T-helper 2 cell treated with Interferon-gamma antibody and Interleukin-4, amounts not matched to agents 100 ng/mL and 5 ng/mL, for 36 hours (primary cell): ENCODE results near the gene SDCBP2. TPM values are rescaled to one million over a fixed set of nuclear protein-coding genes. Genes with fewer than 3 reads are reported as not detected.

Experiments
- intact Hi-C: fragments of 100-400 bp; cut with micrococcal nuclease; formaldehyde crosslinking; loops from one replicate; pipeline ENCODE4 v1.15.1; 2023
- total RNA-seq: library from RNA; stranded (reverse); gene quantifications from 2 replicates; pipeline ENCODE4 v1.2.3, GENCODE V29; 2022

SDCBP2 gene
- total RNA-seq, 1 donor from 2014 or later = 3.7 TPM

DNA sequence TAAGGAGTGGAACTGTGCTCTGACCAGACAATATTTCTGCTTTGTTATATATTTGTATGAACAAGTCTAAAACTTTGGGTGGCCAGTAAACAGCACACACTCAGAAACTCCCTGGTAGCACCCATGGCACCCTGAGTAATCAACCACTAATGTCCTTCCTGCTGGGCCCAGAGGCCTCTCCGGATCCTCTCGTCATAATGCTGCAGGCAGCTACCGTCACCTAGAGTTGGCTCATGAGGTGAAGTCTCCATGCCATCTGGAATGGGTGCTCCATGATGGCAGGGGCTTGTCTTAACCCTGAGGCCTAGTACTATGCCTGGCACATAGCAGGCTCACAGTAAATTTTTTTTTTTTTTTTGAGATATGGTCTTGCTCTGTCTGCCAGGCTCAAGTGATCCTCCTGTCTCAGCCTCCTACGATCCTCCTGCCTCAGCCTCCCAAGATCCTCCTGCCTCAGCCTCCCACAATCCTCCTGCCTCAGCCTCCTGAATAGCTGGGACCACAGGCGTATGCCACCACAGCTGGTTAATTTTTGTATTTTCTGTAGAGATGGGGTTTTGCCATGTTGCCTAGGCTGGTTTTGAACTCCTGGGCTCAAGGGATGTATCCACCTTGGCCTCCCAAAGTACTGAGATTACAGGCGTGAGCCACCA is 3.0 kb upstream of the SDCBP2 start:
- intact Hi-C loops = no loop called here

DNA sequence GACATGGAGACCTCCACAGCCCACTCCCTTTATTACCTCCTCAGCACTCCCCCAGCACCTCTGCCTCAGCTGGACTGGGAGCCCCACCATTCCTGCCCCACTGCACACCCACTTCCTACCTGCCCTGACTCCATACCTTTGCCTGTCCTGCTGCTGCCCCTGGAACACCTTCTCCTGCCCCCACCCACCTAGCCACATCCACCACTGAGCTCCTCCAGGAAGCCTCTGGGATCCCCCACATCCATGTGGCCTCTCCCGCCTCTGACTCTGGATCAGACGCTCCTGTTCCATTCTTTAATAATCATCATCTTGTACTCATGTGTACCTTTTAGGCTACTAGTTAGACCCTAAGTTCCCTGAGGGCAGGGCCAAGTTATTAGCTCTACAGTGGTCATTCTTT is 2.2 kb upstream of the SDCBP2 start:
- intact Hi-C loops = no loop called here

DNA sequence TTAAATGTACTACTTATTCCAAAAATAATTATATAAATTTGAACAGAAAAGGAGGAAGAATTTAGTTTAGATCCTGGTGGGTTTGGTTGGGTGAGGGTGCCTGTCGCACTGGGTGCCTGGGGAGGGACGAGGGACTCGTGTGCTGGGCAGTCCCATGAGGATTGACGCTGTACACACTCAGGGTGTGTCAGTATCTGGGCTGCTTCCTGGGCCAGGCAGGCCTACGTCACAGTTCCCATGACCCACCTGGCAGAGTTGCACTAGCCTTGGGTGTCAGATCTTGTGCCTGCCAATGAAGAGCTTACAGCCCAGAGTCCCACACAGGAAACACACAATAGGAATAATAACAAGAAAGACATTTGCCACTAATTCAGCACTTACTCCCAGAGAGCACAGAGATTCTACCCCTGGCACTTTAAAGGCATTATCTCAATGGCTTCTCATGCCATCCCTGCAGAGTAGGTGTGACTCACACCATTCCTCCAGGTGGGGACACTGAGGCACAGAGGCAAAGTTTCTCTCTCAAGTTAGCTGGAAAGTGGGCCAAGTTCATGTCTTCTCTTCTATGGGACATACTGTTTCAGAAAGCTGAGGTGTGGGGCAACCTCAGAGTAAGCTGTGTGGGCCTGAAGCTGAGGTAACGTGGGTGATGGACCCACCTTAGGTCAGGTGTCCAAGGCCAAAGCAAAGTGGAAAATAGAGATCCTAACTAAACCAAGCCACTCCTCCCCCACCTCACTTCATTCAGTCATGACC is 1.3 kb upstream of the SDCBP2 start:
- intact Hi-C loops = no loop called here

DNA sequence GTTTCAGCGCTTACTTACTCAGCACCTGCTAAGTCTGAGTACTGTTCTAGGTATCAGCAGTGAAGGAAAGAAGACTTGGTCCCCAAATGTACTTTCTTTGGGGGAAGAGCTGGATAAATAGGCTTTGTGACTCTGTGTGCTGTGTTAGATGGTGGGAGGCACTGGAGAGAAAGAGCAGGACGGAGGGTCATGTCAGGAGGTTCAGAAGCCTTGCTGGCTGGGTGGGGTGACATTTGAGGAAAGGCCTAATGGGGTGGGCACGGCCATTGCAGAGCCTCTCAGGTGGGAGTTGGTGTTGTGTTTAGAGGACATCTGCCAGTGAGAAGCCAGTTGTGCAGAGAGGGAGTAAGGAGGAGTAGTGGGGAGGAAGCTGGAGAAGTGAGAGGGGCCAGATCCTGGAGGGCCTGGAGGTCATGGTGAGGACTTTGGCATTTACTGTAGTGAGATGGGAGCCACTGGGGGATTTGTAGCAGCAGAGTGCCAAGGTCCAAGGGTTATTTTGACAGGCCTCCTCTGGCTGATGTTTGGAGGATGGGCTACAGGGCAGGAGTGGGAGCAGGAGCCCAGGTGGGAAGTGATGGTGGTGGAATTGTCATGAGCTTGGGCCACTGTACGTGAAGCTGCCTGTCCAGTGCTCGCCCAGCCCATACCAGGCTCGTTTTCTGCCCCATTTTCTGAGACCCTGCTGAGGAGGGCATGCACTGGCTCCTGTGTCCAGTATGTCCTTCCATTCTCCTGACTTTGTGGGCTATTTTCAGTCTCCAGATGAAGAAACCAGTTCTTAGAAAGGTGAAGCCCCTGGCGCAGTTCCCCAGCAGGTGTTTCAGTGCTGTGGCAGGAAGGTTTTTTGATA is 886 bp downstream of the SDCBP2 start:
- intact Hi-C loops = no loop called here

DNA sequence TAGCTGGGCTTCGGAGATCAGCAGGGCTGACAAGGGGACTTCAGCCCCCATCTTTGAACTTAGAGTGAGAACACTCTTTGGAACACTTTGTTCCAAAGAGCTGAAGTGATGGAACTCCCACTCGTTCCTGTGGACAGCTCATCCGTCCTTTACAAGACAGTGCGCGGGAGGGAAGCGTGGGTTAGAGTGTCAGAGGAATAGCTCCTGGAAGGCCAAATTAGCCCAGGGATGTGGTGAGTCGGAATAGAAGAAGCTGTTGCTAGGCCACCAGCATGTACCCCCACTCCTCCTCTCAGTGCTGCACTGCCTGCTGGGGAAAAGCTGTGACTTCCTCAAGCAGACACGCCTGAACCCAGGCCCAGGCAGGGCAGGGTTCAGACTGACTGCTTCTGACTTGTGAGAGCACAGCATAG is 1.7 kb downstream of the SDCBP2 start:
- intact Hi-C loops = no loop called here

DNA sequence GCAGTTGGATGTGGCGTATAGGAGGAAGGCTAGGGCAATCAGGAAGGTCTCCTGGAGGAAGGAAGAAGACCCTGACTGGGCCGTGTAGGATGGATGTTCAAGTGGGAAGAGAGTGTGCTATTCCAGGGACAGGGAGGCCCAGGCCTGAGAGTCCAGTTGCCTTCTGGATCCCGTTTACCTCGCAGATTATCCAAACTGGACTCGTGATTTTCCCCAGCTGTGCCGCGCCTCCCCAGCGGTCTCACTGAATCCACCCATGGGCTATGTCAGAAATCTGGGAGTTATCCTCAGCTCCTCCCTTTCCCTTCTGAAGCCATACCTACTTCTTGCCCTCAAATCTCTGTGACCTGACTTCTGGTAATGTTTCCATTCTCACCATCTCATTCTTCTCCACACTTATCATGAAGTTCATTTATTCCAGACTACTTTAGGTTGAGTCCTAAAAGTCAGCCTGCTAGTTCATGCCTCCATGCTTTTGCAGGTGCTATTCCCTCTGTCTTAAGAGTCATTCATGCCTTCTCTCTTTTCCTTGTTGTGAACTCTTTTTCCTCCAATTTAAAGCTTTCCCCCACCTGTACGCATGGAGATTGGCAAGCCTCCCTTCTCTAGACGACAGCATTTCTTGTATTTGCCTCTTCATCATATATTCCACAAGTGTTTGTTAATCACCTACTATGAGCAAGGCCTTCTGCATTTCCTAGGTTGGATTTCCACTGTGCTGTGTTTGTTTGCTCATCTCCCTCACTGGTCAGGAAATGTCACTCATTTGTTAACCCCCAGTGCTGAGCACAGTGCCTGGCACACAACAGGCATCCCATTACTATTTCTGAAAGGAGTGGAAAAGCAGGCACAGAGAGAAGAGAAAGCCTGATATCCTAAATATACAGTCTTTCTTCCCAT is 2.7 kb downstream of the SDCBP2 start:
- intact Hi-C loops = no loop called here

DNA sequence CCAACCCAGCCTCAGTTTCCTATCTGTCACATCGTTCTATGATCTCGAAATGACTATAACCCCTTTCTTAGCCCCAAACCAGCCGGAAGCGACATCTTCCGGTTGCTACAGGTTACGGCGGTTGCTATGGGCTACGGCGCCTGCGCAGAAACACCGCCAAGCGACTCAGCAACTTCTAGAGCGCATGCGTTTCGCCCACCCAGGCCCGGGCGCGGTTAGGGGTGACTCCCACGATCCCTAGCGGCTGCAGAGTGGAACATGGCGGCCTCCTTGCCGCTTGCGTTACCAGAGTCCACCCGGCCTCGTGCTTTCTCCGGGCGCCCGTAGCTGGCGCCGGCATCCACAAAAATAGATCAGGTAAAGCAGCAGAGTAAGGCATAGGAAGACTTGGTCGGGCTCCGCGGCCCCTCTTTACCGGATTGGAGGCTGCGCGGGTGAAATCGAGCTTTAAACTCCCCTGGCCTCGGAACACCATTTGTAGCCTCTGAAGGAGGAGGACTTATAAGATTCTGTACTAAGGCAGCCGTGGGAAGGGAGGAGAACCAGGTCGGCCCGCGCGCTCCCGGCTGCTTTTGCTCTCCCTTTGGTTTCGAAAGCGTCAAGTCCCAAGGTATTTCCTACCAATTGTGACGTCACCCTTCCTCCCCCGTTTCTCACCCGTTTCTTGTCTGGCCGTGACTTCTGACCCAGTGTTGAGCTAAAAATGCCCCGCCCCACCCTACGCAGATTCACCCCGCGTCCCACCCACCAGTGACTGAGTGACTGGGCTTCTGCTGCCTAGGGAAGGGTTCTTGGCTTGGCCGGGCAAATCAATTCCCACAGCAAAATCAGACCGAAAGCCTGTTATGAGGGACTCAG is 3.5 kb downstream of the SDCBP2 start:
- intact Hi-C loops = loop anchor here (1.0 to 2.0 kb wide), 8 partner anchors 12 to 207 kb away; partner anchors contain the start of genes FKBP1A, NSFL1C, PSMF1 and SNPH

DNA sequence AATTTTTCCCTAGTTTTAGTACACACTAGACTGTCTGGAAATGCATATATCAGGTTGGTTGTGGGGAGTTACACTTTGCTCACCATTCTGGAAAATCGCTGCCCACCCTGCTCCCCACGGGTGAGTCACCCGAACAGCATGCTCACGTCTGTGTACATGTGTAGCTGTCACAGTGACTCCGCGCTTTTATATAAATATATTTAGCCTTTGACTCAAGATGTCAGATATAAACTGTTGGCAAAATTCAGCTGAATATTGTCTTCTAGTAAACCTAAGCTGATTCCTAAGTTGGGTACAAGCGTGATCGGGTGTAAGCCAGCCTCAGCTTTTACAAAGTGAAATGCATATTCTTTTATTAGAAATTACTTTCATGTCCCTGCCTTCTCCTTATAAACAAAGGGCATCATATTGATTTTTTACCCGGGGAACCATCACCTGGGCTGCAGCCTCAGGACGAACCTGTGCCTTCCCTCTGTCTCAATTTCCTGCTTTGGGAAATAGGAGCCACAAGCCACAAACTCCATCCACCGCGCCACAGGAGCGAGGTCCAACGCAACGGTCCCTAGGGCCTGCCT is 4.3 kb downstream of the SDCBP2 start:
- intact Hi-C loops = loop anchor here (1.0 to 2.0 kb wide), 8 partner anchors 11 to 206 kb away; partner anchors contain the start of genes FKBP1A, NSFL1C, PSMF1 and SNPH

DNA sequence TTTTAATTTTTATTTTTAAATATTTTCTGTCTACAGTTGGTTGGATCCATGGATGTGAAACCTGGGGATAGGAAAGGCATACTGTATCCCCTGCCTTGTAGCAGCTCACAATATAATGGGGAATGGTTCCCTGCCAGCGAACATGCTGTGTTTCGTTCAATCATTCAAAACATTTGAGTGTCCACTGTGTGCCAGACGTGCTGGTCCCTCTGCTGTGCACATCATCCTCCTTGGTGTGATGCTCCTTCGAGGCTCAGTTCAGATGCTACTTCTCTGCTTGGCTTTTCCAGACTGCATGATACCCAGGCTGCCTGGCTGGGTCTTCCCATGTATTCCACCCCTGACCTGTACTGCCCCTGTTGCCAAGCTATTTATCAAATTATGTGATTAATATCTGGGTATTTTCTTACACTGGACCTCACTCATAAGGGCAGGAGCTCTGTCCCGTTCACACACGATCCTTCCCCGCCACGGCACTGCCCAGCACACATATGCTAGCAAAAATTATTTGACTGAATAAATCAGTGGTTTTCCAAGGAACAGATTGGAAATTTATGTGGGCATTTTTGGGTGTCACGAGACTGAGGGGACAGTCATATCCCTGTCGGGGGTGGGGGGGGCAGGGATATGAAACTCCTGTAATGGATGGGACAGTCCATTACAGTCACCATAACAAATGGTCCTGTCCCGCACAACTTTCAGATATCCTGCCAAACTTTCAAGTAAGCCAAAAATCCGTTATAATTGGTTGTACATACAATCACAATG is 4.9 kb downstream of the SDCBP2 start:
- intact Hi-C loops = loop anchor here (2.0 kb wide), 1 partner anchor 41 kb away; no protein-coding TSS in a partner anchor

DNA sequence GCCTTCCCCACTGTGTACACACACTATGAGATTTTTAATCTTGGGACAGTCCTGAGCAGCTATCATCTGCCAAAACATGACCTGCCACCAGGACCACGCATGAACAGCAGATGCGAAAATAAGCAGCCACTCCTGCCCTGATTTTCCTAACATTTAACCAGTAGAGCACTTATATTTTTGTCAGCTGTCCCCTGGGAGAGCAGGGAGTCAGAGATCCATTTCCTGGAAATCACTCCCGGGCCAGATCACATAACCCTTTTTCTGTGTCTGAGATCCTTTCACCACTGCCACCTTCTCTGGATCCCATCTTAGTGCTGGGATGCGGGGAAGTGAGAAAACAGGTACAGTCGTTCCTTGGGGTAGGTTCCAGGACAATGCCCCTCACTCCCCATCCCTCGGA is 5.7 kb downstream of the SDCBP2 start:
- intact Hi-C loops = no loop called here

DNA sequence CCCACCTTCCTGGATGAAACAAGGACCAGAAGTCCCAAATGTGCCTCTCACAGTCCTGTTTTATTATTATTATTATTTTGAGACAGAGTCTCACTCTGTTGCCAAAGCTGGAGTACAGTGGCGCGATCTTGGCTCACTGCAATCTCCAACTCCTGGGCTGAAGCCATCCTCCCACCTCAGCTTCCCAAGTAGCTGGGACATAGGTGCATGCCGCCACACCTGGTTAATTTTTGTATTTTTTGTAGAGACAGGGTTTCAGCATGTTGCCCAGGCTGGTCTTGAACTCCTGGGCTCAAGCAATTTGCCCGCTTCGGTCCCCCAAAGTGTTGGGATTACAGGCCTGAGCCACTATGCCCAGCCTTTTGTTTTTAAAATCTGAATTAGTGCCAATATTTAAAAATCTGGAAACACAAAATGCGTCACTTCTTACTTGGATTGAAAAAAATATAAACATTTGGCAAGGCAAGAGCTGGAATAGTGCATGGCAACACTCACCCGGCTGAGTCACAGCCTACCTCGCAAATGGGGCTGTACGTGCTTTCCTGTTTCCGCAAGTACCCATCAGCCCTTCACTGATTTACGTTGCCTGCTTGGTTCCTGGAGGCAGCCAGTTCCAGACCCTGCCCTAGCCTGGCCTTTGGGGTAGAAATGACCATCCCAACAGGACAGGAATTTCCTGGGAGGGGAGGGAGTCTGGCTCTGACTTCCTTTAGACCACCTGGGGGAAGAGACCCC is 6.3 kb downstream of the SDCBP2 start:
- intact Hi-C loops = no loop called here

DNA sequence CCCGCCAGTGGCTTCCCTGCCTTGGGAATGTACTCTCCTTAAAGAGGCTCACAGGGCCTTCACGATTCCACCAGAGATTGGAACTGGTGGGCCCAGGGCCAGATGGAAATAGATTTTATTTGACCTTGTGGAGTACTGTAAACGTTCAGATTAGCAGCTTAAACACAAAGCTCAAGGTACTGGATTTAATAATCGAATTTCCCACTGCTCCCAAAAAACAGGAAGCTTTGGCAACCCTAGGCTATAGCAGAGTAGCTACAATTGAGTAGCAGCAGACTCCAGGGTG is 7.3 kb downstream of the SDCBP2 start:
- intact Hi-C loops = no loop called here

DNA sequence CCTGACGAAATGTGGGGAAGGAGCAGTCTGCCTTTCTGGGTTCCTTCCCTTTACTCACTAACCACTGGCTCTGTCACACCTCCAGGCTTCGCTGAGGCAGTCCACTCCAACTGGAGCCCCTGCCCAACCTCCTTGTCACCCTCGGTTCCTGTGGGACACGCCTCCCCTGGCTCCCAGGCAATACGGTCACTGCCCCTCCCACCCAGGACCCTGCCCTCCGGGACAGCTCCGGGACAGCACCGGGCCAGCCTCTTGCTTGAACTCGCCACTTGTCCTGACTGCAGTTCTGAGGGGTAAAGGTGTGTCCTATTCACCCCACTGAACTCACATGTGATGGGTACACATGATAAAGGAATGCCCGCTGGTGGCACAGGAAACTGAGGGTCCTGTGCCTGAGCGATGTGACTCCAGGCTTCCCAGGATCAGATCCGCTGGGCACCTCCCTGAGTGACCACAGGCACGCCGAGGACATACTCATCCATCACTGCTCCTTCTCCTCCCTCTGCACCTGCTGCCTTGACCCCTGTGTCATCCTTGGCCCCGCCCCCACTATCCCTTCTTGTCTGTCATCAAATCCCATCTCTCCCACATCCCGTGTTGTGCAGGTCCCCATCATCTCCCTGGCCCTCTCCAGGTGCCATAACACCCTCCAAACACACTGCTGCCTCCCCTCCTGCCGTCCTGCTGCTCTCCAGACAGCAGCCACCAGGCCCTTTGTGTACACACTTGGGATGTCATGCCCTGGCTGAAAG is 7.9 kb downstream of the SDCBP2 start:
- intact Hi-C loops = no loop called here

DNA sequence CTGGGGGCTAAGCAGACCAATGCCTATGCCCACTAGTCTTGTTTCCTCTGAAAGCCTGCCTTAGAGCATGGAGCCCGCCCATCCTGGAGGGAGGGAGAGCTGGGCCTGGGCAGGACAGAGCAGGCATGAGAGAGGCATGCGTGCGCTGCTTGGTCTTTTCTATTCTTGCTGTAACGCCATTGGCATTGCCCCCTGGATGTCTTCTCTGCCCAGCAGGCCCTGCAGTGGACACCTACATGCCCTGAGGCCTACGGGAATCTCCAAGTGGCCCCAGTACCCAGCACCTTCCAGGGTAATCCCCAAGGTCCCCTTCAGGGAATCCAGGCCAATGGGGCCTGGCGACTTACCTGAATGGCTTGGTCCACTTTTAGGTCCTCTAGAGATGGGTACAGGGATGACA is 8.9 kb downstream of the SDCBP2 start:
- intact Hi-C loops = no loop called here

DNA sequence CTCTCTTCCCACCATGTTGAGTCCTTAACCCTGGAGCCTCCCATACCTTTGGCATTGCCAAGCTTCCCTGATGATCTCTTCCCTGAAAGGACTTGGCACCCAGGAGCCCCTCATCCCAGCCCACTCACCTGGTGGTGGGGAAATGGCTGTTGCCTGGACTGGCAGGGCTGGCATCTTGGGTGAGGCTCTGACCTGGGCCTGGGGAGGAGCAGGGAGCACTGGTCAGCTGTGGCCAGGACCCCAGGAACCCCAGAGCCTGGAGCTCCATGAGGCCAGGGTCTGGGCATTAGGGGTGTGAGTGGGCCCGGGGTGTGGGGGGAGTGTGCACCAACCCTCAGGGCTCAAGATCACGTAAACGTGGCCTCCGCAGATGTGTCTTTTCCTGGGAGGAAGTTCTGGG is 9.5 kb downstream of the SDCBP2 start:
- intact Hi-C loops = no loop called here

DNA sequence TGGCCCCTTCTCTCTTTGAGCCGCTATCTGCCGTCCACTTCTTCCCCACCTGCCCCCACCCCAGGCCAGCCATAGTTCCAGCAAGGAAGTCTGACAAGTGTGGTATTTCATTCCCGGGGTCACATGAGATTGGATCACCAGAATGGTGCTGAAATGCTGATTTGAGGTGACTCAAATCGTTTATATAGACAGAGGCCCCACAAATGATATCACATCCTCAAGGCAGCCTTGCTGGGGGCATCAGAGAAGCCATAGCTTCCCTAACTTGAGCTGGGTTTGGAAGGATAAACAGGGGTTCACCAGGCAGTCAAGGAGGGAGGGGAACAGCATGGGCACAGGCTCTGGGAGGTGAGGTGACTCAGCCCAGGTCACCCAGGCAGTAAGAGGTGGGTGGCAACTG is 9.9 kb downstream of the SDCBP2 start:
- intact Hi-C loops = no loop called here

DNA sequence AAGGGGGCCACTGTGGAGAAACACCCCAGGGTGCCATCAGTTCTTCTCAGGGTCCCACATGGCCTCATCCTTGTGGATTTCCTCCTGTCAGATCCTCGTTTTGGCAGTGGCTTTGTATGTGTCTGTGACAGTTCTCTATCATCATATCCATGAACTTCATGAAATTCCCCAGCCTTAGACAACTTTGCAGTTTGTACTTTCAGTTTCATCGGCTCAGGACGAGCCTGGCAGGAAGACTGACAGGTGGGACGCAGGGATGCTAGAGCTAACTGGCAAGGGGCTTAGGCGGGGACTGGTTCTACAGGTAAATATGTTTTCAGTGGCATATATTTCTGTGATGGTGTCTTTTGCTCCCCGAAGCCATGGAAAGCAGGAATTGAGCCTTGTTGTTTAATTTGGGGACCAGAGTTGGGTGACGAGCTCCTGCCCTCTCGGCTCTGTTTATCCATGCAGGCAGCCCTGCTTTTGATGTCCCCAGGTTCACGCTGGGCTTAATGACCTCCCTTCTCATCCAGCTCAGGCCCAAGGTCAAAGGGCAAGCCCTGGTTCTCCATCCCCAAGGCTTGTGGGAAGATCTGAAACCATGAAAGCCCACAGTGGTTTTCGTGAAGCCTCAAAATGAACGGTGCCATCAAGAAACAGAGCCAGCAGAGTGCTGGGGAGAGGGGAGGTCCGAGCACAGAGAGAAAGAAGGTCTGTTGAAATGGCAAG is 11.2 kb downstream of the SDCBP2 start:
- intact Hi-C loops = no loop called here
